HFF-Myc (cell line): ENCODE results near the gene SCFD2.

Experiments
- DNase-seq: peaks from one replicate; pipeline ENCODE4 v3.0.0-alpha.2; 2011; ENCODE audit warnings: low read depth; ENCODE audit errors: extremely low read depth
- H3K4me3 ChIP-seq: replicated peaks from 2 replicates; pipeline ENCODE4 v1.5.1; 2011; ENCODE audit warnings: low read depth, mild to moderate bottlenecking, control low read depth, low read length
- CTCF ChIP-seq: IDR thresholded peaks from 2 replicates; pipeline ENCODE4 v1.5.1; 2012; ENCODE audit warnings: mild to moderate bottlenecking, low read depth, low read length, control low read depth; ENCODE audit errors: missing control alignments

Gene SCFD2

DNA sequence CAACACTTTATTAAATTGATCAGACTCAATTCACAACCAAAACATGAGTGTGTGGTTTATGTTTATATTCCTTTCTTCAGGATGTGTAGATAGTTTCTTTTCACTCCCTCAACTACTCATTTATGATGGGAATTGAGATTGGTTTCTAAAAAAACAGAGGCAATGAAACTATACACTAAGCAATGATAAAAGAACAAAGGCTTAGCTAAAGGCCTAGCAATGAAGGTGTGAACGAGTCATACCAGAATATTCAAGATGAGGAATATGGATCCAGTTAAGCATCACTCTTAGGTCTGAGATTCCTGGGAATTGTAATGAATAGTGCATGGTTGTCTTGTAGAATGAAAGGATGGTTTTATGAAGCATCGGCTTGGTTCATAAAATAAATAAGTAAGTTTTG is 521.3 kb downstream of the SCFD2 start:
- no peak overlapping the region for H3K4me3 ChIP-seq
- TF ChIP-seq CTCF: no peak
- no peak for DNase-seq

GRCh38 chr4:52843958-52844357 is 521.9 kb downstream of the SCFD2 start:
- no peak overlapping the region for H3K4me3 ChIP-seq
- TF ChIP-seq CTCF: no peak
- DNase-seq: no peak

GRCh38 chr4:52843351-52843750 is 522.5 kb downstream of the SCFD2 start:
- no peak for TF ChIP-seq CTCF
- no peak for DNase-seq
- no peak overlapping the region for H3K4me3 ChIP-seq

DNA sequence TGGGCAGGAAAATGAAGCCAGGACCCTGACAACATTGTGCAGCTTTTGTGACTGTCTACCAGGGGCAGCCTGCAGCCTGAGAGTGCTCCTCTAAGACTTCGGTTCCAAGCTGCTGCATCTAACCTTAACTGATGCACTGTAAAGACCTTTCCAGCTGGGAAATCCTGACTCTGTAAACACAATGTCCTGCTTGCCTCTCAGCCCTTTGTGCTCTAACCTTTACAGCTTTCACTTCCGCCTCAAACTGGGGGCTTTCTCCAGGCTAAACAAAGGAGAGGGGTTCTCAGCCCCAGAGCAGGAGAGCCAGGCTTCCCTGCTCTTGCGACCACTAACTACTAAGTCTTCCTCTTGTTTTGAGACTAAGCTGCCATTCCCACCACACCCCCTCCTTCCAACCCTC is 523.1 kb downstream of the SCFD2 start:
- no peak for DNase-seq
- no peak overlapping the region for H3K4me3 ChIP-seq
- TF ChIP-seq CTCF: no peak

DNA sequence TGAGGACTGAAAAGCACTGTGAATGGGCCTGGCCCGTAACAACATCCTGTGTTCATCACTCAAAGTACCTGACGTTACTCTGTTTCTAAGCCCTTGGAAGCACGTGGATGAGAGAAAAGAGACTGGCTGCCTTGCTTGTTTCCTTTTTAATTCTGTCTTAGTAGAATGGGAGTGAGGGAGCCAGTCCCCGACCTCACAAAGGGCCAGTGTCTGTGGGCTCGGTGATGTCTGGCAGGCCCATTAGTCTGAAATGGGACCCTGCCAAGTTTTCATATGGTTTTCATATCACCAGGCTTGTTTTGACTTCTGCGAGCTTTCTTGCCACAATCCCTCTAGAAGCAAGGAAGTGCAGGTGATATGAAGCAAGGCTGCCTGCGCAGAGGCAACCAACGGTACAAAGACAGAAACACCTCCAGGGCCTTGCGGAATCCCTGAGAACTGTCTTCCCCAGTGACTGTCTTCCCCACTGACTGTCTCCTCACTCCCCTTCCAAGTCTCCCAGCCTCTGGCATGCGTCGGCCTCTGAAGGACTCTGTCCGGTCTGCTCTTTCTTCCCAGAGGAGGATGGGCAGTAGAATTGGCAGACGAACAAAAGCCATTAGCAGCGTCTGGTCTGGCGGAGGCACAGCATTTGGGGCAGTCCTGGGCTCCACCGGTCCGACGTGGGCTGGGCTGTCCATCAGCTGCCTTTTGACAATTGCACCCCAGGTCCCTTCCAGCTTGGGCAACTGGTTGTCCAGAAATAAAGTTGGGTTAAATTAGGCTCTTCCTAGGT is 524.0 kb downstream of the SCFD2 start:
- no peak overlapping the region for H3K4me3 ChIP-seq
- DNase-seq: no peak
- TF ChIP-seq CTCF: no peak

DNA sequence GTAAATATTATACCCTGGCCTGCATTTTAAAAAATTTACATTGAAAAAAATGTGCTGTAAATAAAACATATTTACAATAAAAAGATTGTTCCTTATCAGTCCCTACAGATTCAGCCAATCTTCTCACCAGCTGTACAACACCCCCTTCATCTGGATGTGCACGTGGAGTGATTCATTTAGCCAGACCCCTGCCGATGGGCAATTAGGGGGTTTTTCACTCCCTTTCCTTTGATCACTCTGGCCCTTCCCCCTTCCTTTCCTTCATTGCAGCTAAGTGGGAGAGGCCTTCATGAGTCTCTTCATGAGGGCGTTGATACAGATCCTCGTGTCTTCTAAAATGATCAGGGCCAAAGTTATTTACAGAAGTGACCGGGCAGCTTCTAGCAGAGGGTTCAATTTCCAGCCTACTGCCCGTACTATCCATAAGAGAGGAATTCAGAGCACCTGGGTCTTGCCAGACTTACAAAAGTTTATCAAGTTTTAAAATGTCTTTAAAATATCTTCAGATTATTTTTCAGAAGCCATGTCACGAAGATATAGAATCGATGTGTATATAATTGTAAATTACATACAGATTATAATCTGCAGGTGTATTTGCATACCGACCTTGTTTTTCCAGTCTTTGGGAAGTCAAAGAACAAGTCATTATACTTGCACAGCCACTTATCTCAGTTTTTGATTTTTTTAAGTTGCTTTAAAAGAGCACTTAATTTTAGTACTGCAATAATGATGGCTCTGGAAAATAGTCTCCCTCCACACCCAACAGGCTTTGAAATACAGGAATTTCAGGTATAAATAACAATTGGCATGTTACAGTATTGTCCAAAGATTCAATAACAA is 525.1 kb downstream of the SCFD2 start:
- DNase-seq: no peak
- H3K4me3 ChIP-seq: no peak overlapping the region
- TF ChIP-seq CTCF: no peak
